Testis (tissue), 2 donors: ENCODE measurements around the gene MGAT5.

Experiments
- POLR2A ChIP-seq: fragments of 450-650 bp; IDR thresholded peaks from one replicate; pipeline ENCODE4 v1.6.1; 2017; ENCODE audit warnings: antibody characterized with exemption, mild to moderate bottlenecking, moderate library complexity
- TF ChIP-seq, protein P1 (sequence below), 3 experiments: fragments of 450-650 bp in 2 of 3; fragments of 200-600 bp in 1 of 3; sonication (generic) in 1 of 3; IDR thresholded peaks; one replicate each; pipeline ENCODE4 v1.5.1; 2016 to 2019; ENCODE audit warnings: antibody characterized with exemption in 3 of 3, mild to moderate bottlenecking in 2 of 3, moderate library complexity in 1 of 3

DNA sequence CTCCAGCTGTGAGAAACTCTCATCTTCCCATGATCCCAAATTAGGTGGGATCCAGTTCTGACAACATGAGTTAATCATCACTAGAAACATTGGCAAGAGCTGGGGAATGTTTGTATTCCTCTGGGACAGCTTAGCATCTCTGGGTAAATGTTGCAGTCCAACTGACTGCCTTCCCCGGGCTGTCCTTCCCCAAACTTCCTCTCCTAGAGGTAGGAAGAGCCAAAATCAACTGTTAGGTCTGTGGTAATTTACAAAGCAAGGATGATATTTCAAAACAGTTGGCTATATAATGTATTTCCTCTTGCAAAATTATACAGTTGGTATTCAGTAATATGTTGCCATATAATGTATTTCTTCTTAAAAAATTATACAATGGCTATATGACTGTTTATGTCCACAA, 148.5 kb downstream of the MGAT5 start:
- TF ChIP-seq, protein P1, sequence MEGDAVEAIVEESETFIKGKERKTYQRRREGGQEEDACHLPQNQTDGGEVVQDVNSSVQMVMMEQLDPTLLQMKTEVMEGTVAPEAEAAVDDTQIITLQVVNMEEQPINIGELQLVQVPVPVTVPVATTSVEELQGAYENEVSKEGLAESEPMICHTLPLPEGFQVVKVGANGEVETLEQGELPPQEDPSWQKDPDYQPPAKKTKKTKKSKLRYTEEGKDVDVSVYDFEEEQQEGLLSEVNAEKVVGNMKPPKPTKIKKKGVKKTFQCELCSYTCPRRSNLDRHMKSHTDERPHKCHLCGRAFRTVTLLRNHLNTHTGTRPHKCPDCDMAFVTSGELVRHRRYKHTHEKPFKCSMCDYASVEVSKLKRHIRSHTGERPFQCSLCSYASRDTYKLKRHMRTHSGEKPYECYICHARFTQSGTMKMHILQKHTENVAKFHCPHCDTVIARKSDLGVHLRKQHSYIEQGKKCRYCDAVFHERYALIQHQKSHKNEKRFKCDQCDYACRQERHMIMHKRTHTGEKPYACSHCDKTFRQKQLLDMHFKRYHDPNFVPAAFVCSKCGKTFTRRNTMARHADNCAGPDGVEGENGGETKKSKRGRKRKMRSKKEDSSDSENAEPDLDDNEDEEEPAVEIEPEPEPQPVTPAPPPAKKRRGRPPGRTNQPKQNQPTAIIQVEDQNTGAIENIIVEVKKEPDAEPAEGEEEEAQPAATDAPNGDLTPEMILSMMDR (IDR thresholded peaks at IDR 0.05) = no peak
- no peak for TF ChIP-seq POLR2A
